HepG2 (cell line): Measurements from ENCODE around the gene FAM3D.

Experiments used
- HNRNPK ChIP-seq: fragments of 200-400 bp; formaldehyde crosslinking; IDR thresholded peaks from 2 replicates; pipeline ENCODE4 v1.6.1; 2018; ENCODE audit warnings: low read length, low read depth, moderate library complexity, mild to moderate bottlenecking; ENCODE audit not compliant: poor library complexity, severe bottlenecking
- MBNL3 ChIP-seq: fragments of 250-450 bp; sonication (Bioruptor Pico); conservative IDR thresholded peaks from 2 replicates; pipeline ENCODE4 v1.8.0; 2022; ENCODE audit warnings: mild to moderate bottlenecking, inconsistent platforms
- PRPF4 ChIP-seq: fragments of 200-400 bp; formaldehyde crosslinking; IDR thresholded peaks from 2 replicates; pipeline ENCODE4 v1.6.1; 2016; ENCODE audit warnings: low read length, low read depth; ENCODE audit not compliant: poor library complexity, severe bottlenecking
- SUZ12 ChIP-seq: fragments of 150-350 bp; IDR thresholded peaks from 2 replicates; pipeline ENCODE4 v1.6.1; 2014; ENCODE audit warnings: low read depth, low read length
- ZBTB8A ChIP-seq: sonication (generic); formaldehyde crosslinking; IDR thresholded peaks from 2 replicates; pipeline ENCODE4 v1.4.0; 2020; ENCODE audit warnings: mild to moderate bottlenecking, low read depth, missing genetic modification reagents, borderline replicate concordance
- ZNF33A ChIP-seq: sonication (generic); formaldehyde crosslinking; IDR thresholded peaks from 2 replicates; pipeline ENCODE4 v1.5.1; 2020; ENCODE audit warnings: missing genetic modification reagents, mild to moderate bottlenecking, moderate library complexity, borderline replicate concordance
- ZNF513 ChIP-seq: sonication (generic); formaldehyde crosslinking; conservative IDR thresholded peaks from 2 replicates; pipeline ENCODE4 v1.5.0; 2020; ENCODE audit warnings: missing genetic modification reagents
- TF ChIP-seq, protein P1 (sequence below): sonication (generic); formaldehyde crosslinking; IDR thresholded peaks from 2 replicates; pipeline ENCODE4 v1.4.0; 2020; ENCODE audit warnings: low read depth, missing genetic modification reagents

DNA sequence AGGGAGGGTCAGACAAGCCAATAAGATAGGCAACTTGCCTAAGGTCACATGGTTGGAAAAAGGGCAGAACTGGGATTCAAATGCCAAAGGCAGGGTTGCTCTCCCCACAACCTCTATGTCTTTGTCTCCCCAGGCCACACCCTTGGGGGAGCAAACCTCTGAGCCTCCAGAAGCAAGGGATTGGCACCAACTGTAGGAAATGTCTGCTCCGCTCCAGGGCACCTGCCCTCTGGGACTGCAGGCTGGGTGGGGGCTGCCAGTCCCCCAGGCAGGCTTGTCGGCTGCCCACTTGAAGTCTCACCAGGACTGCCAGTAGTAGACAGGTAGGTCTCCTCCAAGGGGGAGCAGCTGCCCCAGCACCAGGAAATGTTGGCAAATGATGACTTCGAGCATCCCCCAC lies 2.0 kb downstream of the FAM3D start:
- TF ChIP-seq HNRNPK (no peak), SUZ12 (no peak), ZBTB8A (CRISPR knock-in tag) (no peak), PRPF4 (no peak), MBNL3 (CRISPR knock-in tag) (no peak), ZNF513 (no peak), ZNF33A (CRISPR knock-in tag) (no peak)
- TF ChIP-seq, protein P1, sequence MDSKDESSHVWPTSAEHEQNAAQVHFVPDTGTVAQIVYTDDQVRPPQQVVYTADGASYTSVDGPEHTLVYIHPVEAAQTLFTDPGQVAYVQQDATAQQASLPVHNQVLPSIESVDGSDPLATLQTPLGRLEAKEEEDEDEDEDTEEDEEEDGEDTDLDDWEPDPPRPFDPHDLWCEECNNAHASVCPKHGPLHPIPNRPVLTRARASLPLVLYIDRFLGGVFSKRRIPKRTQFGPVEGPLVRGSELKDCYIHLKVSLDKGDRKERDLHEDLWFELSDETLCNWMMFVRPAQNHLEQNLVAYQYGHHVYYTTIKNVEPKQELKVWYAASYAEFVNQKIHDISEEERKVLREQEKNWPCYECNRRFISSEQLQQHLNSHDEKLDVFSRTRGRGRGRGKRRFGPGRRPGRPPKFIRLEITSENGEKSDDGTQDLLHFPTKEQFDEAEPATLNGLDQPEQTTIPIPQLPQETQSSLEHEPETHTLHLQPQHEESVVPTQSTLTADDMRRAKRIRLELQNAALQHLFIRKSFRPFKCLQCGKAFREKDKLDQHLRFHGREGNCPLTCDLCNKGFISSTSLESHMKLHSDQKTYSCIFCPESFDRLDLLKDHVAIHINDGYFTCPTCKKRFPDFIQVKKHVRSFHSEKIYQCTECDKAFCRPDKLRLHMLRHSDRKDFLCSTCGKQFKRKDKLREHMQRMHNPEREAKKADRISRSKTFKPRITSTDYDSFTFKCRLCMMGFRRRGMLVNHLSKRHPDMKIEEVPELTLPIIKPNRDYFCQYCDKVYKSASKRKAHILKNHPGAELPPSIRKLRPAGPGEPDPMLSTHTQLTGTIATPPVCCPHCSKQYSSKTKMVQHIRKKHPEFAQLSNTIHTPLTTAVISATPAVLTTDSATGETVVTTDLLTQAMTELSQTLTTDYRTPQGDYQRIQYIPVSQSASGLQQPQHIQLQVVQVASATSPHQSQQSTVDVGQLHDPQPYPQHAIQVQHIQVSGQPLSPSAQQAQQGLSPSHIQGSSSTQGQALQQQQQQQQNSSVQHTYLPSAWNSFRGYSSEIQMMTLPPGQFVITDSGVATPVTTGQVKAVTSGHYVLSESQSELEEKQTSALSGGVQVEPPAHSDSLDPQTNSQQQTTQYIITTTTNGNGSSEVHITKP (CRISPR knock-in tag), result no peak
